Fibroblast of lung (primary cell): ENCODE results near the gene DDX23.

Source experiments
- EZH2 ChIP-seq: IDR thresholded peaks from 2 replicates; pipeline ENCODE4 v1.5.1; 2012; ENCODE audit warnings: low read length, control low read depth, mild to moderate bottlenecking; ENCODE audit errors: missing control alignments
- TF ChIP-seq, protein P1 (sequence below), 2 donors: IDR thresholded peaks in 1 of 2; conservative IDR thresholded peaks in 1 of 2; 1 replicate in 1 of 2; 2 replicates in 1 of 2; pipeline ENCODE4 v1.5.1; 2011 to 2012; ENCODE audit warnings: low read length in 2 of 2, control low read depth in 1 of 2, inconsistent platforms in 1 of 2, low read depth in 1 of 2, mild to moderate bottlenecking in 1 of 2

DNA sequence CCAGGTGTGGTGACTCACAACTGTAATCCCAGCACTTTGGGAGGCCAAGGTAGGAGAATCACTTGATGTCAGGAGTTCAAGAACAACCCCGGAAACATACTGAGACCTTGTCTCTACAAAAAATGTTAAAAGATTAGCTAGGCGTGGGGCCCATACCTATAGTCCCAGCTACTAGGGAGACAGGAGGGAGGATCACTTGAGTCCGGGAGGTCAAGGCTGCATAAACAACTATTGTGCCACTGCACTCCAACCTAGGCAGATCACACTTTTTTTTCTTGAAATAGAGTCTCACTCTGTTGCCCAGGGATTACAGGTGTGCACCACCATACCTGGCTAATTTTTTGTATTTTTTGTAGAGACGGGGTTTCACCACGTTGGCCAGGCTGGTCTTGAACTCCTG lies 7.6 kb upstream of the DDX23 start:
- TF ChIP-seq, protein P1, sequence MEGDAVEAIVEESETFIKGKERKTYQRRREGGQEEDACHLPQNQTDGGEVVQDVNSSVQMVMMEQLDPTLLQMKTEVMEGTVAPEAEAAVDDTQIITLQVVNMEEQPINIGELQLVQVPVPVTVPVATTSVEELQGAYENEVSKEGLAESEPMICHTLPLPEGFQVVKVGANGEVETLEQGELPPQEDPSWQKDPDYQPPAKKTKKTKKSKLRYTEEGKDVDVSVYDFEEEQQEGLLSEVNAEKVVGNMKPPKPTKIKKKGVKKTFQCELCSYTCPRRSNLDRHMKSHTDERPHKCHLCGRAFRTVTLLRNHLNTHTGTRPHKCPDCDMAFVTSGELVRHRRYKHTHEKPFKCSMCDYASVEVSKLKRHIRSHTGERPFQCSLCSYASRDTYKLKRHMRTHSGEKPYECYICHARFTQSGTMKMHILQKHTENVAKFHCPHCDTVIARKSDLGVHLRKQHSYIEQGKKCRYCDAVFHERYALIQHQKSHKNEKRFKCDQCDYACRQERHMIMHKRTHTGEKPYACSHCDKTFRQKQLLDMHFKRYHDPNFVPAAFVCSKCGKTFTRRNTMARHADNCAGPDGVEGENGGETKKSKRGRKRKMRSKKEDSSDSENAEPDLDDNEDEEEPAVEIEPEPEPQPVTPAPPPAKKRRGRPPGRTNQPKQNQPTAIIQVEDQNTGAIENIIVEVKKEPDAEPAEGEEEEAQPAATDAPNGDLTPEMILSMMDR (conservative IDR thresholded peaks at IDR 0.05 in 1 of 2, IDR thresholded peaks at IDR 0.05 in 1 of 2; ENCODE audit: low read depth in 1 of 2, low read length in 2 of 2), result no peak
- no peak for TF ChIP-seq EZH2
